ENCODE results near the gene RBMS1. TPM values are rescaled to one million over a fixed set of nuclear protein-coding genes. Genes with fewer than 3 reads are reported as not detected.

The RBMS1 gene
- total and polyA plus RNA-seq, 4 donors = 49.5 to 215 (median 76.3) TPM

- no peak for TF ChIP-seq CTCF (IDR thresholded peaks at IDR 0.05; ENCODE audit: control extremely low read depth, extremely low read depth)
- ATAC-seq (ENCODE audit: insufficient read depth, low FRiP score) (no peak), DNase-seq (no peak)
- Histone ChIP-seq H3K4me1 (ENCODE audit: control insufficient read depth in 5 of 5, insufficient read depth in 5 of 5, low read length in 5 of 5) (peaks cover 0 to 39% (median 9%) of the 10 kb centered on the region in 5 donors), H3K4me3 (no peak overlapping the region), H3K9me3 (ENCODE audit: control insufficient read depth in 4 of 4, insufficient read depth in 3 of 4, low read length in 3 of 4) (no peaks in the 10 kb centered on the region), H3K36me3 (ENCODE audit: control insufficient read depth in 4 of 4, insufficient read depth in 4 of 4, low read length in 4 of 4) (peaks cover 0 to 4% (median 1%) of the 10 kb centered on the region in 4 donors), H3K27me3 (ENCODE audit: control insufficient read depth in 3 of 3, insufficient read depth in 3 of 3, low read length in 2 of 3) (no peaks in the 10 kb centered on the region), H3K9ac (ENCODE audit: insufficient read depth in 1 of 2, low read length in 2 of 2) (no peak overlapping the region), H3K27ac (ENCODE audit: low read depth in 1 of 2, low read length in 1 of 2) (no peak overlapping the region)
- 79% methylated on average over 1 of the region's 1 CpG for WGBS, 2 donors
These were observed 137.1 kb downstream of the RBMS1 start for GRCh38 chr2:160356485-160356884.

- H3K9ac ChIP-seq (ENCODE audit: insufficient read depth in 1 of 2, low read length in 2 of 2) = no peak overlapping the region
These were observed 138.5 kb downstream of the RBMS1 start for GRCh38 chr2:160355080-160355479.

GRCh38 chr2:160354677-160355076 lies 138.9 kb downstream of the RBMS1 start:
- peaks cover 0 to 38% (median 10%) of the 10 kb centered on the region in 5 donors for H3K4me1 ChIP-seq (ENCODE audit: control insufficient read depth in 5 of 5, insufficient read depth in 5 of 5, low read length in 5 of 5)
- no peaks in the 10 kb centered on the region for H3K27me3 ChIP-seq (ENCODE audit: control insufficient read depth in 3 of 3, insufficient read depth in 3 of 3, low read length in 2 of 3)
- H3K27ac ChIP-seq (ENCODE audit: low read depth in 1 of 2, low read length in 1 of 2) = peak overlapping the region in 1 of 2 donors; percentile 6
- no peak for ATAC-seq (ENCODE audit: insufficient read depth, low FRiP score)
- H3K4me3 ChIP-seq = no peak overlapping the region
- TF ChIP-seq CTCF (IDR thresholded peaks at IDR 0.05; ENCODE audit: control extremely low read depth, extremely low read depth) = no peak
- no peak for DNase-seq
- no peak overlapping the region for H3K9ac ChIP-seq (ENCODE audit: insufficient read depth in 1 of 2, low read length in 2 of 2)
- 83 to 92% methylated on average over 6 of the region's 6 CpGs for WGBS, 2 donors
- H3K36me3 ChIP-seq (ENCODE audit: control insufficient read depth in 4 of 4, insufficient read depth in 4 of 4, low read length in 4 of 4) = peaks cover 3 to 5% (median 4%) of the 10 kb centered on the region in 4 donors
- H3K9me3 ChIP-seq (ENCODE audit: control insufficient read depth in 4 of 4, insufficient read depth in 3 of 4, low read length in 3 of 4) = no peaks in the 10 kb centered on the region

More at GRCh38 chr2:160355080-160355479, 138.5 kb downstream of the RBMS1 start:
- DNase-seq = no peak
- Histone ChIP-seq H3K27me3 (ENCODE audit: control insufficient read depth in 3 of 3, insufficient read depth in 3 of 3, low read length in 2 of 3) (no peaks in the 10 kb centered on the region), H3K36me3 (ENCODE audit: control insufficient read depth in 4 of 4, insufficient read depth in 4 of 4, low read length in 4 of 4) (peaks cover 0 to 5% (median 2%) of the 10 kb centered on the region in 4 donors), H3K4me3 (no peak overlapping the region), H3K9me3 (ENCODE audit: control insufficient read depth in 4 of 4, insufficient read depth in 3 of 4, low read length in 3 of 4) (no peaks in the 10 kb centered on the region), H3K4me1 (ENCODE audit: control insufficient read depth in 5 of 5, insufficient read depth in 5 of 5, low read length in 5 of 5) (peaks cover 0 to 37% (median 9%) of the 10 kb centered on the region in 5 donors), H3K27ac (ENCODE audit: low read depth in 1 of 2, low read length in 1 of 2) (no peak overlapping the region)
- 42 to 62% methylated on average over 2 of the region's 2 CpGs for WGBS, 2 donors
- TF ChIP-seq CTCF (IDR thresholded peaks at IDR 0.05; ENCODE audit: control extremely low read depth, extremely low read depth) = no peak
- ATAC-seq (ENCODE audit: insufficient read depth, low FRiP score) = no peak

- Histone ChIP-seq H3K9me3 (ENCODE audit: control insufficient read depth in 4 of 4, insufficient read depth in 3 of 4, low read length in 3 of 4) (no peaks in the 10 kb centered on the region), H3K27me3 (ENCODE audit: control insufficient read depth in 3 of 3, insufficient read depth in 3 of 3, low read length in 2 of 3) (no peaks in the 10 kb centered on the region), H3K36me3 (ENCODE audit: control insufficient read depth in 4 of 4, insufficient read depth in 4 of 4, low read length in 4 of 4) (peaks cover 3 to 5% (median 4%) of the 10 kb centered on the region in 4 donors), H3K9ac (ENCODE audit: insufficient read depth in 1 of 2, low read length in 2 of 2) (no peak overlapping the region), H3K27ac (ENCODE audit: low read depth in 1 of 2, low read length in 1 of 2) (peak overlapping the region in 1 of 2 donors; percentile 6), H3K4me3 (no peak overlapping the region), H3K4me1 (ENCODE audit: control insufficient read depth in 5 of 5, insufficient read depth in 5 of 5, low read length in 5 of 5) (peaks cover 0 to 43% (median 10%) of the 10 kb centered on the region in 5 donors)
- TF ChIP-seq CTCF (IDR thresholded peaks at IDR 0.05; ENCODE audit: control extremely low read depth, extremely low read depth) = no peak
- DNase-seq (no peak), ATAC-seq (ENCODE audit: insufficient read depth, low FRiP score) (no peak)
- 71 to 85% methylated on average over 5 of the region's 5 CpGs for WGBS, 2 donors
These were observed 139.8 kb downstream of the RBMS1 start for GRCh38 chr2:160353813-160354212.

Measured in lung (tissue), 12 donors.